Trophoblast cell (in vitro differentiated cells and primary cell): ENCODE measurements around the gene EFCAB10.

Experiments used
- DNase-seq, 2 donors: peaks; one replicate each; pipeline ENCODE4 v3.0.0-alpha.2; 2016
- H2AFZ ChIP-seq: 2 replicates; pipeline ENCODE4 v1.6.1; 2013; ENCODE audit warnings: low read length, moderate library complexity, mild to moderate bottlenecking; ENCODE audit not compliant: insufficient read depth, poor library complexity
- H2AK5ac ChIP-seq: 2 replicates; pipeline ENCODE4 v1.6.1; 2013; ENCODE audit warnings: mild to moderate bottlenecking, low read length
- H2BK120ac ChIP-seq: 2 replicates; pipeline ENCODE4 v1.6.1; 2013; ENCODE audit warnings: low read length, mild to moderate bottlenecking, moderate library complexity; ENCODE audit not compliant: insufficient read depth, poor library complexity
- H2BK12ac ChIP-seq: 2 replicates; pipeline ENCODE4 v1.6.1; 2013; ENCODE audit warnings: mild to moderate bottlenecking, low read length, moderate library complexity
- H2BK5ac ChIP-seq: 2 replicates; pipeline ENCODE4 v1.6.1; 2013; ENCODE audit warnings: low read length, low read depth, moderate library complexity, mild to moderate bottlenecking; ENCODE audit not compliant: poor library complexity
- H3K14ac ChIP-seq: 2 replicates; pipeline ENCODE4 v1.6.1; 2013; ENCODE audit warnings: mild to moderate bottlenecking, low read length
- H3K18ac ChIP-seq: 2 replicates; pipeline ENCODE4 v1.6.1; 2013; ENCODE audit warnings: mild to moderate bottlenecking, low read length
- H3K23ac ChIP-seq: 2 replicates; pipeline ENCODE4 v1.6.1; 2013; ENCODE audit warnings: low read length
- H3K27ac ChIP-seq: 2 replicates; pipeline ENCODE4 v1.5.1; 2013; ENCODE audit warnings: low read depth, mild to moderate bottlenecking, inconsistent platforms, low read length, moderate library complexity
- H3K27me3 ChIP-seq: 2 replicates; pipeline ENCODE4 v1.6.1; 2013; ENCODE audit warnings: inconsistent platforms, mild to moderate bottlenecking, low read length, moderate library complexity; ENCODE audit not compliant: insufficient read depth
- H3K36me3 ChIP-seq, 2 experiments: 1 replicate in 1 of 2; 2 replicates in 1 of 2; pipeline ENCODE4 v1.6.1; 2013; ENCODE audit warnings: low read length in 2 of 2, mild to moderate bottlenecking in 2 of 2, moderate library complexity in 1 of 2; ENCODE audit not compliant: insufficient read depth in 2 of 2, control insufficient read depth in 1 of 2
- H3K4ac ChIP-seq: 2 replicates; pipeline ENCODE4 v1.6.1; 2013; ENCODE audit warnings: low read depth, mild to moderate bottlenecking, low read length, moderate library complexity
- H3K4me1 ChIP-seq, 2 experiments: 1 replicate in 1 of 2; 2 replicates in 1 of 2; pipeline ENCODE4 v1.6.1; 2013; ENCODE audit warnings: low read length in 2 of 2, mild to moderate bottlenecking in 2 of 2, moderate library complexity in 1 of 2; ENCODE audit not compliant: insufficient read depth in 2 of 2, control insufficient read depth in 1 of 2
- H3K4me2 ChIP-seq: 2 replicates; pipeline ENCODE4 v1.6.1; 2013; ENCODE audit warnings: inconsistent platforms, mild to moderate bottlenecking, low read length, moderate library complexity
- H3K4me3 ChIP-seq: 2 replicates; pipeline ENCODE4 v1.5.1; 2013; ENCODE audit warnings: mild to moderate bottlenecking, low read depth, low read length, inconsistent platforms
- H3K79me1 ChIP-seq: one replicate; pipeline ENCODE4 v1.6.1; 2013; ENCODE audit warnings: low read length
- H3K79me2 ChIP-seq: 2 replicates; pipeline ENCODE4 v1.6.1; 2013; ENCODE audit warnings: low read length, mild to moderate bottlenecking; ENCODE audit not compliant: control insufficient read depth, insufficient read depth, poor library complexity
- H3K9ac ChIP-seq: 2 replicates; pipeline ENCODE4 v1.6.1; 2013; ENCODE audit warnings: mild to moderate bottlenecking, low read length
- H3K9me3 ChIP-seq: 2 replicates; pipeline ENCODE4 v1.6.1; 2013; ENCODE audit warnings: low read depth, mild to moderate bottlenecking, control low read depth, inconsistent platforms, low read length; ENCODE audit not compliant: insufficient read depth
- H4K12ac ChIP-seq: 2 replicates; pipeline ENCODE4 v1.6.1; 2013; ENCODE audit warnings: low read depth, mild to moderate bottlenecking, low read length, moderate library complexity
- H4K8ac ChIP-seq: 2 replicates; pipeline ENCODE4 v1.6.1; 2013; ENCODE audit warnings: low read depth, mild to moderate bottlenecking, low read length, moderate library complexity
- H4K91ac ChIP-seq: one replicate; pipeline ENCODE4 v1.6.1; 2013; ENCODE audit warnings: low read depth, mild to moderate bottlenecking, low read length, moderate library complexity
- WGBS: extraction: QIAGEN DNeasy Blood & Tissue Kit; methylation state at CpG from one replicate; pipeline ENCODE4 v1.1.7; 2013; ENCODE audit warnings: missing lambda C conversion rate; ENCODE audit not compliant: insufficient read length, insufficient coverage; ENCODE audit errors: extremely low coverage; 5-methylcytosine and 5-hydroxymethylcytosine counted together

The EFCAB10 gene

GRCh38 chr7:105622106-105622731 is 40.9 kb upstream of the EFCAB10 start:
- Histone ChIP-seq H3K4ac (no peak overlapping the region), H3K23ac (no peak overlapping the region), H3K14ac (no peak overlapping the region), H4K8ac (no peak overlapping the region), H2BK5ac (no peak overlapping the region), H3K36me3 (peaks cover 0 to 9% of the 10 kb centered on the region in 2 experiments), H3K79me2 (no peaks in the 10 kb centered on the region), H4K91ac (no peak overlapping the region), H3K79me1 (no peaks in the 10 kb centered on the region), H3K4me3 (no peak overlapping the region), H3K9me3 (no peaks in the 10 kb centered on the region), H3K18ac (no peak overlapping the region), H3K27me3 (no peaks in the 10 kb centered on the region), H3K4me1 (no peaks in the 10 kb centered on the region), H2AFZ (no peak overlapping the region), H4K12ac (no peak overlapping the region), H3K9ac (no peak overlapping the region), H2BK120ac (no peak overlapping the region), H2AK5ac (no peak overlapping the region), H3K4me2 (no peak overlapping the region), H3K27ac (no peak overlapping the region), H2BK12ac (no peak overlapping the region)
- DNase-seq = no peak
- WGBS = no CpG with 5 or more reads among the region's 15 CpGs

DNA sequence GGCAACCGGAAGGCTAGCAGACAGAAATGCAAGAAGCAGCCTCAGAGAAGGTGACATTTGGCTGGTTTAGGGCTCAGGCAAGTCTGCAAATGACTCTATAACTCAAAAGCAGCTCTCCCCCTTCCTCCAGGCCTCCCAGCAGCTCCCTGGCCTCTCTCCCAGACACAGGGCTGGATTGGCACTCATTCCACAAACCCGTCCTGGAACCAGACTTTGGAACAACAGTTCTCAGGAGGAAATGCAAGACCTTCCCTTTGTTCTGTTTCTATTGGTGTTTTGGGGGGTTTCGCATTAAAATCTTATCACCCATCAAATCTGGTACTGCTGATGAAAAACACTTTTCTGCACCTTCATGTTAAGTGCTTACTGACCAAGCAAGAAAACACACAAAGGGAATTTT is 40.3 kb upstream of the EFCAB10 start:
- H3K9me3 ChIP-seq = no peaks in the 10 kb centered on the region
- H3K27me3 ChIP-seq = no peaks in the 10 kb centered on the region
- H4K91ac ChIP-seq = no peak overlapping the region
- H3K9ac ChIP-seq = no peak overlapping the region
- no peak overlapping the region for H2BK120ac ChIP-seq
- H3K14ac ChIP-seq = no peak overlapping the region
- H3K36me3 ChIP-seq = peaks cover 0 to 9% of the 10 kb centered on the region in 2 experiments
- H3K27ac ChIP-seq = no peak overlapping the region
- WGBS = no CpG with 5 or more reads among the region's 3 CpGs
- H3K4ac ChIP-seq = no peak overlapping the region
- H2BK5ac ChIP-seq = no peak overlapping the region
- no peak overlapping the region for H2AK5ac ChIP-seq
- H4K12ac ChIP-seq = no peak overlapping the region
- H3K4me1 ChIP-seq = no peaks in the 10 kb centered on the region
- no peak overlapping the region for H3K4me2 ChIP-seq
- DNase-seq = no peak
- H2AFZ ChIP-seq = no peak overlapping the region
- H3K23ac ChIP-seq = no peak overlapping the region
- no peak overlapping the region for H3K4me3 ChIP-seq
- no peak overlapping the region for H4K8ac ChIP-seq
- no peak overlapping the region for H3K18ac ChIP-seq
- H3K79me1 ChIP-seq = no peaks in the 10 kb centered on the region
- H2BK12ac ChIP-seq = no peak overlapping the region
- no peaks in the 10 kb centered on the region for H3K79me2 ChIP-seq

DNA sequence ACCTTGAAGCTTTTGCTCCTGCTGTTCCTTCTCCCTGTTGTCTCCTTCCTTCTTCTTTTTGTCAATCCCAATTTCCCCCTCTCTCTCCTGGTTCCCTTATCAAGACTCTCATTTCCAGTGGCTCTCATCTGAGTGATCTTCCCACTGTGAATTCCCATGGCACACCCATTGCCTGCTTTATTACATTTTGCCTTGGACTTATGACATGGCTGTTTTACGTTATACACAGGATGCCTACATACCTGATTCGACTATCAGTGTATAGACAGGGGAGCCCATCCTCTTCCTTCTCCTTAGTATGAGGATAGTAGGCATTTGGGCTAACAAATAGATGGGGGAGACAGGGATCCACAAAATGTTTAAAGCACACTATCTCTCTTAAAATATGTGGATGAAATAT is 39.9 kb upstream of the EFCAB10 start:
- no peak overlapping the region for H3K23ac ChIP-seq
- DNase-seq = no peak
- H4K12ac ChIP-seq = no peak overlapping the region
- H3K27ac ChIP-seq = no peak overlapping the region
- no peaks in the 10 kb centered on the region for H3K9me3 ChIP-seq
- H3K4me2 ChIP-seq = no peak overlapping the region
- no peak overlapping the region for H3K4ac ChIP-seq
- no peak overlapping the region for H4K8ac ChIP-seq
- H2AFZ ChIP-seq = no peak overlapping the region
- H2BK120ac ChIP-seq = no peak overlapping the region
- no peak overlapping the region for H4K91ac ChIP-seq
- H3K4me3 ChIP-seq = no peak overlapping the region
- H3K79me2 ChIP-seq = no peaks in the 10 kb centered on the region
- H3K27me3 ChIP-seq = no peaks in the 10 kb centered on the region
- no peak overlapping the region for H2AK5ac ChIP-seq
- no peak overlapping the region for H2BK12ac ChIP-seq
- H3K9ac ChIP-seq = no peak overlapping the region
- no peak overlapping the region for H2BK5ac ChIP-seq
- H3K79me1 ChIP-seq = no peaks in the 10 kb centered on the region
- no peaks in the 10 kb centered on the region for H3K4me1 ChIP-seq
- peaks cover 0 to 9% of the 10 kb centered on the region in 2 experiments for H3K36me3 ChIP-seq
- H3K14ac ChIP-seq = no peak overlapping the region
- WGBS = no CpG with 5 or more reads among the region's 2 CpGs
- no peak overlapping the region for H3K18ac ChIP-seq

GRCh38 chr7:105619590-105619989 is 38.3 kb upstream of the EFCAB10 start:
- WGBS = no CpG with 5 or more reads among the region's 4 CpGs
- H3K4me2 ChIP-seq = no peak overlapping the region
- no peaks in the 10 kb centered on the region for H3K27me3 ChIP-seq
- no peak overlapping the region for H4K12ac ChIP-seq
- no peak overlapping the region for H2AK5ac ChIP-seq
- no peaks in the 10 kb centered on the region for H3K9me3 ChIP-seq
- H2BK12ac ChIP-seq = no peak overlapping the region
- H3K79me2 ChIP-seq = no peaks in the 10 kb centered on the region
- no peak overlapping the region for H3K18ac ChIP-seq
- no peak overlapping the region for H3K14ac ChIP-seq
- H4K91ac ChIP-seq = no peak overlapping the region
- no peak overlapping the region for H2BK120ac ChIP-seq
- no peak for DNase-seq
- peaks cover 0 to 9% of the 10 kb centered on the region in 2 experiments for H3K36me3 ChIP-seq
- H3K4me3 ChIP-seq = no peak overlapping the region
- H3K4me1 ChIP-seq = no peaks in the 10 kb centered on the region
- H2AFZ ChIP-seq = no peak overlapping the region
- no peak overlapping the region for H3K9ac ChIP-seq
- no peaks in the 10 kb centered on the region for H3K79me1 ChIP-seq
- H2BK5ac ChIP-seq = no peak overlapping the region
- no peak overlapping the region for H3K4ac ChIP-seq
- H3K27ac ChIP-seq = no peak overlapping the region
- no peak overlapping the region for H4K8ac ChIP-seq
- no peak overlapping the region for H3K23ac ChIP-seq
